Measurements from ENCODE around the gene C9orf50.
A peak's percentile ranks its signal among the peaks of the same experiment; 100 is the strongest.

Gene C9orf50

GRCh38 chr9:129630967-129631673 is 10.2 kb upstream of the C9orf50 start:
- H3K4me3 ChIP-seq (ENCODE audit: low read length): no peak overlapping the region
- TF ChIP-seq, protein P1, sequence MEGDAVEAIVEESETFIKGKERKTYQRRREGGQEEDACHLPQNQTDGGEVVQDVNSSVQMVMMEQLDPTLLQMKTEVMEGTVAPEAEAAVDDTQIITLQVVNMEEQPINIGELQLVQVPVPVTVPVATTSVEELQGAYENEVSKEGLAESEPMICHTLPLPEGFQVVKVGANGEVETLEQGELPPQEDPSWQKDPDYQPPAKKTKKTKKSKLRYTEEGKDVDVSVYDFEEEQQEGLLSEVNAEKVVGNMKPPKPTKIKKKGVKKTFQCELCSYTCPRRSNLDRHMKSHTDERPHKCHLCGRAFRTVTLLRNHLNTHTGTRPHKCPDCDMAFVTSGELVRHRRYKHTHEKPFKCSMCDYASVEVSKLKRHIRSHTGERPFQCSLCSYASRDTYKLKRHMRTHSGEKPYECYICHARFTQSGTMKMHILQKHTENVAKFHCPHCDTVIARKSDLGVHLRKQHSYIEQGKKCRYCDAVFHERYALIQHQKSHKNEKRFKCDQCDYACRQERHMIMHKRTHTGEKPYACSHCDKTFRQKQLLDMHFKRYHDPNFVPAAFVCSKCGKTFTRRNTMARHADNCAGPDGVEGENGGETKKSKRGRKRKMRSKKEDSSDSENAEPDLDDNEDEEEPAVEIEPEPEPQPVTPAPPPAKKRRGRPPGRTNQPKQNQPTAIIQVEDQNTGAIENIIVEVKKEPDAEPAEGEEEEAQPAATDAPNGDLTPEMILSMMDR (conservative IDR thresholded peaks at IDR 0.05; ENCODE audit: low read depth, low read length): no peak
- DNase-seq (ENCODE audit: low read depth): no peak

DNA sequence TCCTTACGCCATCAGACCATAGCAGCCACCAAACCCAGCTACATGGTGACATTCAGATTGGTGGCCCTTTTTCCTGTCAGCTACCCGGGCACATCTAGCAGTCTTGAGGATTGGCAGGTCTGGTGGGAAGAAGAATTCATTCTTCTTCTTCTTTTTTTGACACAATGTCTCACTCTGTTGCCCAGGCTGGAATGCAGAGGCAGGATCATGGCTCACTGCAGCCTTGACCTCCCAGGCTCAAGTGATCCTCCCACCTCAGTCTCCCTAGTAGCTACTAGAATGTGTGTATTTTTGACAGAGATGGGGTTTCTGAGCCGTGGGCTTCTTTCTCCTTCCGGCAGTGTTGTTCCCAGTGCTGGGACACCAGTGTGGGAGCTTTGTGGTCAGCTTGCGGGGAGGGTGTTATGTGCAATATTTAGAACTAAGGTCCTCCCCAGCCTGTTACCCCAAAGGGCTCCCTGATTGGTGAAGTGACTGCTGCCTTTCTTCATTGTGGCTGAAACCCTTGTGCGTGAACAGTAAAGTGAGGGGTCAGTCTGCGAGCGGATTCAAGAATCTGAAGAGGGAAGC is 8.4 kb upstream of the C9orf50 start:
- H3K4me3 ChIP-seq (ENCODE audit: low read length): no peak overlapping the region
- DNase-seq (ENCODE audit: low read depth): no peak
- TF ChIP-seq, protein P1 (conservative IDR thresholded peaks at IDR 0.05; ENCODE audit: low read depth, low read length): no peak

- no peak overlapping the region for H3K4me3 ChIP-seq (ENCODE audit: low read length)
- TF ChIP-seq, protein P1 (conservative IDR thresholded peaks at IDR 0.05; ENCODE audit: low read depth, low read length): no peak
- no peak for DNase-seq (ENCODE audit: low read depth)
These were observed 7.8 kb upstream of the C9orf50 start for GRCh38 chr9:129628709-129629108.

DNA sequence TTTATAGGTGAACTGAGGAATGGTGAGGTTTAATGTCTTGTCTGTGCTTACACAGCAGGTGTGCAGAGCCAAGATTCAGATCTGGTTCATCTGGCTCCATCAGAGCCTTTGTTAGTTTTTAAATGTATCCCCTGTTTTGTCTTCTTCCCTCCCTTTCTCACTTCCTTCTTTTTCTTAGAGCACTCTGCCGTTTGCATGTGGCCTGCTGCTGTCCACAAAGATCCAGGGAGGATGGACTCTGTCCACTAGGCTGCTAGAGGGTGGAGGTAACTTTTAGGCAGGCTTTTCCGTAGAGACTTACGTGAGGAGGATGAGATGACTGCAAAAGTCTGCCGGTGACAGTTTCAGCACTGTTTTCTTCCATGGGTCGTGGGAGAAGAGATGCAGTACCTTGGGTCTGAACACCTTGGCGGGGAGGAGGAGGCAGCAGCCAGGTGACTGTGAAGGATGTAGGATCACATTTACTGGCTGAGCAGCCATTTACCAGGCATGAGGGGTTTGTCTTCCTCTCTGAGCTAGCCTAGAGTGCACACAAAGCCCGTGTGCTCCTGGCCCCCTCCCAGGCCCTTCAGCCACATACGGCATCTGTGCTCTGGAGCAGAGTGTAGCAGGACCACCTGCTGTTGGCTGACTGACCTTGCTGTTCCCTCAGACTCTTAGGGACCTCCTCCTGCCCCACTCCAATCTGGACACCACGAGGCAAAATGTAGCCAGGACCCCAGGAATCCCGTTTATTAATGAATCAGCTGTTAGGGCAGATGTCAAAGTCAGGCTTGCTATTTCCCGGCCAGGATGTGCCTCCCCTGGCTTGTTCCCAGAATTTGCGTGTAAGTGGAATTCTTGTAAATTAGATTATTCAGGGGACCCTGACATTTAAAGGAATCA is 6.9 kb upstream of the C9orf50 start:
- DNase-seq (ENCODE audit: low read depth): no peak
- TF ChIP-seq, protein P1 (conservative IDR thresholded peaks at IDR 0.05; ENCODE audit: low read depth, low read length): no peak
- peak overlapping the region; percentile 90 for H3K4me3 ChIP-seq (ENCODE audit: low read length)

DNA sequence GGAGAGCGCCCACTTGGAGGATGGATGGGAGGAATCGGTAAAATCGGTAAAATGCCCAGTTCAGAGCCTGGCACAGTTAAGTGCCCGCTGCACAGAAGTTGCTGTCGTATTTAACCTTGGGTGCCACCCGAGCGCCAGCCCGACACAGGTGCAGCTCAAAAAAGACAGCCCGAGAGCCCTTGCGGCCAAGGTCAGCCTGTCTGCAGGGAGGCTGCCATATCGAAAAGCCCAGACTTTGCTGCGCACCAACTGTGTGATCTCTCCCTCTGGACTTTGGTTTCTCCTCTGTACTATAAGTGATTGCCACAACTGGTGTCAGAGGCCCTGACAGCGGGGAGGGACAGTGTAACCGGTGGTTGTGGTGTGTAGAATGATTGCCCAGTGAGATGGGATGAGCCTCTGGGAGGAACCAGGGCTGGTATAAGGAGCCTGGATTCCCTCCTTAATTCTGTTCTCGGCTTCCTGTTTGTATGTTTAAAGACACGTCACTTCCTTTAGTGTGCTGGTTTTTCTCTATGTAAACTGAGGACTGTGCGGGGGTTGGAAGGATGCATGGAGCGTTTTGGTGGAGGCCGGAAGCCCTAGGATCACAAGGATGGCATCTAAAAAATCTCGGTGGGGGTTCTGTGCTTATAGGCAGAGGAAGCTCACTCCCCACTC is 5.9 kb upstream of the C9orf50 start:
- no peak for DNase-seq (ENCODE audit: low read depth)
- TF ChIP-seq, protein P1 (conservative IDR thresholded peaks at IDR 0.05; ENCODE audit: low read depth, low read length): no peak
- H3K4me3 ChIP-seq (ENCODE audit: low read length): peak overlapping the region; percentile 90

DNA sequence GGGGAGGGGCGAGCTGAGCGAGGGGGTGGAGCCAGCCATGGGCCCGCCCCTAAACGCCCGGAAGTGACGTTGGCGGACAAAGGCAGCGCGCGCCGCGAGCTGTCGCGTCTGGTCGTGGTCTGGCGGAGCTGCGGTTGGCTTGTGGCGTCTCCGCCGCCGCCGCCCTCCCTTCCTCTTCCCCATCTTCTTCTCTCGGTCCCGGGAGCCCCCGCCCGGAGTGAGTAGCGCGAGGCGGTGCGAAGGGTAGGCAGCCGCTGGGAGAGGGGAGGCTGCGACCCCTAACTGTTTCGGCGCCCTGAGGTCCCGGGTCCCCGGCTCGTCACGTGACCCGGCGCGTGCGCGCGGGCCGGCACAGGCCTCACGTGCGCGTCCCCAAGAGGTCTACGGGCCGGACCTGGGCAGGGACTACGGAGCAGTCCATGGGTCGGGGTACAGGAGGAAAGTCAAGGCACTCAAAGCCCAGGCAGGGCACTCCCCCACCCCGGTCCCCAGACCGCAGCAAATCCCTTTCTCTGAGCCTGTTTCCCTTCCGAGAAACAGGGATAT is 5.3 kb upstream of the C9orf50 start, which contains the start of gene NTMT1:
NTMT1 (plus strand) TSS at position 85 of the 546 bp plus-strand sequence. CDS start 6,541 bp downstream, outside the sequence.
- peak within 1 kb of the TSS; percentile 90 for H3K4me3 ChIP-seq (ENCODE audit: low read length)
- TF ChIP-seq, protein P1 (conservative IDR thresholded peaks at IDR 0.05; ENCODE audit: low read depth, low read length): no peak
- no peak for DNase-seq (ENCODE audit: low read depth)
